GM12878 (cell line): ENCODE data around the gene UQCR11. TPM values are rescaled to one million over a fixed set of nuclear protein-coding genes. Genes with fewer than 3 reads are reported as not detected.

ENCODE experiments used
- ATAC-seq: fragments of 200-7000 bp; cut with Tn5 transposase; 3 replicates; pipeline ENCODE4 v1.9.1; 2020; ENCODE audit warnings: mild to moderate bottlenecking, moderate library complexity
- BruUV-seq: library from RNA; stranded (reverse); fragments of 400-500 nt; replicated peaks from 2 replicates; lab custom pipeline; 2021; lab: Mats Ljungman, UMichigan
- CTCF ChIA-PET: fragments of 300-600 bp; sonication (Branson Sonifier 250); formaldehyde crosslinking; extraction: SDS; loops from one replicate; lab custom pipeline; 2021; ENCODE audit warnings: inconsistent platforms; lab: Yijun Ruan, JAX
- POLR2A ChIA-PET: fragments of 350-600 bp; formaldehyde crosslinking; extraction: SDS; loops from one replicate; lab custom pipeline; 2021; ENCODE audit warnings: inconsistent platforms; lab: Charles Lee
- RAD21 ChIA-PET: fragments of 300-600 bp; sonication (Branson Sonifier 250); formaldehyde crosslinking; loops from one replicate; lab custom pipeline; 2023; ENCODE audit warnings: antibody characterized with exemption; ENCODE audit not compliant: unreplicated experiment; lab: Charles Lee
- SMC1A ChIA-PET: fragments of 300-600 bp; sonication (Branson Sonifier 250); formaldehyde crosslinking; loops from one replicate; lab custom pipeline; 2023; ENCODE audit not compliant: unreplicated experiment, uncharacterized antibody; lab: Charles Lee
- DNase-seq: peaks from one replicate; pipeline ENCODE4 v3.0.0-alpha.2; 2011; ENCODE audit warnings: low read depth, low spot score
- FAIRE-seq: peaks from 3 replicates; lab custom pipeline; 2011; peaks lifted over from hg19 to GRCh38; lab: Jason Lieb, UNC
- H2AFZ ChIP-seq: 2 replicates; pipeline ENCODE4 v1.6.0; 2011; ENCODE audit warnings: low read depth, low read length, control low read depth; ENCODE audit not compliant: control insufficient read depth
- H3K27ac ChIP-seq: 2 replicates; pipeline ENCODE4 v1.5.1; 2011; ENCODE audit warnings: control low read depth; ENCODE audit not compliant: control insufficient read depth, insufficient read depth
- H3K27me3 ChIP-seq, 2 experiments: replicated peaks in 1 of 2; 2 replicates each; pipeline versions ENCODE4 v1.6.0 to v1.6.1; 2011; ENCODE audit warnings: low read length in 1 of 2; ENCODE audit not compliant: control insufficient read depth in 2 of 2, insufficient read depth in 2 of 2
- H3K36me3 ChIP-seq, 2 experiments: 2 replicates each; pipeline ENCODE4 v1.5.1; 2011; ENCODE audit warnings: low read length in 1 of 2; ENCODE audit not compliant: control insufficient read depth in 2 of 2, insufficient read depth in 2 of 2
- H3K4me1 ChIP-seq: 2 replicates; pipeline ENCODE4 v1.6.1; 2011; ENCODE audit warnings: mild to moderate bottlenecking, low read length, moderate library complexity, mixed read lengths; ENCODE audit not compliant: control insufficient read depth, insufficient read depth
- H3K4me2 ChIP-seq: 2 replicates; pipeline ENCODE4 v1.6.0; 2011; ENCODE audit warnings: control low read depth; ENCODE audit not compliant: control insufficient read depth, insufficient read depth
- H3K4me3 ChIP-seq: fragments of 200-600 bp; sonication (generic); 2 replicates; pipeline ENCODE4 v1.5.1; 2016
- H3K79me2 ChIP-seq: 2 replicates; pipeline ENCODE4 v1.6.0; 2011; ENCODE audit warnings: low read length; ENCODE audit not compliant: control insufficient read depth, insufficient read depth
- H3K9ac ChIP-seq: 2 replicates; pipeline ENCODE4 v1.8.0; 2011; ENCODE audit warnings: low read length, control low read depth, mixed read lengths; ENCODE audit not compliant: control insufficient read depth, insufficient read depth
- H3K9me3 ChIP-seq: replicated peaks from 3 replicates; pipeline ENCODE4 v1.5.1; 2011; ENCODE audit warnings: mild to moderate bottlenecking, low read length; ENCODE audit not compliant: control insufficient read depth, insufficient read depth
- H4K20me1 ChIP-seq: 2 replicates; pipeline ENCODE4 v1.6.0; 2011; ENCODE audit not compliant: control insufficient read depth, insufficient read depth
- EED ChIP-seq: sonication (generic); IDR thresholded peaks from 2 replicates; pipeline ENCODE4 v1.6.1; 2016; ENCODE audit warnings: antibody characterized with exemption, low read depth
- HDGF ChIP-seq: fragments of 450-650 bp; IDR thresholded peaks from 2 replicates; pipeline ENCODE4 v1.6.1; 2016; ENCODE audit warnings: antibody characterized with exemption
- MEF2A ChIP-seq: IDR thresholded peaks from 2 replicates; pipeline ENCODE4 v1.6.1; 2011; ENCODE audit warnings: low read depth, mild to moderate bottlenecking, low read length, moderate library complexity; ENCODE audit not compliant: insufficient read depth
- MTA2 ChIP-seq: fragments of 450-650 bp; IDR thresholded peaks from 2 replicates; pipeline ENCODE4 v1.6.1; 2016; ENCODE audit warnings: low read depth, mild to moderate bottlenecking, moderate library complexity
- NFIC ChIP-seq: IDR thresholded peaks from 2 replicates; pipeline ENCODE4 v1.6.1; 2012; ENCODE audit warnings: low read depth, mild to moderate bottlenecking, inconsistent platforms, low read length, moderate library complexity
- PAX8 ChIP-seq: fragments of 450-650 bp; IDR thresholded peaks from 2 replicates; pipeline ENCODE4 v1.6.1; 2017; ENCODE audit warnings: mild to moderate bottlenecking, moderate library complexity
- RFX5 ChIP-seq: IDR thresholded peaks from 2 replicates; pipeline ENCODE4 v1.6.1; 2011; ENCODE audit warnings: low read depth, low read length, improper control_type of control experiment
- SIX5 ChIP-seq: IDR thresholded peaks from 2 replicates; pipeline ENCODE4 v1.6.1; 2011; ENCODE audit warnings: mild to moderate bottlenecking, low read depth, low read length, moderate library complexity; ENCODE audit not compliant: severe bottlenecking
- SRF ChIP-seq, 2 experiments: IDR thresholded peaks; 2 replicates each; pipeline ENCODE4 v1.6.1; 2011; ENCODE audit warnings: low read depth in 2 of 2, low read length in 2 of 2, mild to moderate bottlenecking in 1 of 2, moderate library complexity in 1 of 2
- SUZ12 ChIP-seq: fragments of 200-600 bp; sonication (generic); IDR thresholded peaks from one replicate; pipeline ENCODE4 v1.6.1; 2018; ENCODE audit warnings: antibody characterized with exemption, mild to moderate bottlenecking; ENCODE audit not compliant: unreplicated experiment
- YBX1 ChIP-seq: fragments of 450-650 bp; IDR thresholded peaks from 2 replicates; pipeline ENCODE4 v1.6.1; 2016; ENCODE audit warnings: antibody characterized with exemption
- ZNF207 ChIP-seq: fragments of 450-650 bp; IDR thresholded peaks from 2 replicates; pipeline ENCODE4 v1.6.1; 2014; ENCODE audit warnings: antibody characterized with exemption, mild to moderate bottlenecking, borderline replicate concordance
- WGBS: methylation state at CpG from one replicate; pipeline ENCODE4 v1.1.6; 2016; ENCODE audit warnings: low lambda C conversion rate; ENCODE audit not compliant: insufficient replicate concordance, insufficient coverage; ENCODE audit errors: missing lambda C conversion rate; 5-methylcytosine and 5-hydroxymethylcytosine counted together
- in situ Hi-C: fragments of 300-500 bp; cut with MboI; formaldehyde crosslinking; loops from 9 replicates; pipeline ENCODE4 v1.14.3; 2018; ENCODE audit warnings: mixed read lengths
- intact Hi-C: fragments of 100-400 bp; cut with micrococcal nuclease; formaldehyde crosslinking; loops from one replicate; pipeline ENCODE4 v1.14.2; 2022; ENCODE audit not compliant: unreplicated experiment
- polyA plus RNA-seq, 11 experiments: library from polyadenylated mRNA; depleted of rRNA in 4 of 11; unstranded in 6 of 11; stranded (reverse) in 5 of 11; fragments of >200 nt; fragmentation: Nextera tagmentation in 4 of 11; fragmentation: Illumina TruSeq in 1 of 11; extraction: Ambion mirVana in 4 of 11; extraction: Trizol in 1 of 11; gene quantifications; 1 replicate in 1 of 11; 2 replicates in 10 of 11; pipeline versions ENCODE4 v1.2.1 to v1.2.3, GENCODE V29; 2011 to 2016; ENCODE audit warnings: inconsistent platforms in 2 of 11, missing spikeins in 2 of 11, low read depth in 1 of 11
- total RNA-seq, 4 experiments: library from RNA; depleted of rRNA in 3 of 4; stranded (reverse); fragments of >200 nt in 3 of 4; fragmentation: Illumina TruSeq in 1 of 4; extraction: Trizol in 1 of 4; gene quantifications; 2 replicates each; pipeline versions ENCODE4 v1.2.1 to v1.2.3, GENCODE V29; 2013 to 2021
- TF ChIP-seq, protein P1 (sequence below): fragments of 450-650 bp; IDR thresholded peaks from 2 replicates; pipeline ENCODE4 v1.6.1; 2017; ENCODE audit warnings: mild to moderate bottlenecking
- TF ChIP-seq, protein P2 (sequence below): fragments of 450-650 bp; formaldehyde crosslinking; IDR thresholded peaks from 2 replicates; pipeline ENCODE4 v1.5.0; 2022; ENCODE audit warnings: mild to moderate bottlenecking, missing genetic modification characterization
- TF ChIP-seq, protein P3 (sequence below): IDR thresholded peaks from 2 replicates; pipeline ENCODE4 v1.6.1; 2011; ENCODE audit warnings: low read depth, low read length, improper control_type of control experiment, borderline replicate concordance

The UQCR11 gene
- total and polyA plus RNA-seq, 10 of the 15 experiments (the other 5 are each of a cell fraction or from before 2014, with no cell fraction given), result 28.6 to 586 (median 193) TPM

DNA sequence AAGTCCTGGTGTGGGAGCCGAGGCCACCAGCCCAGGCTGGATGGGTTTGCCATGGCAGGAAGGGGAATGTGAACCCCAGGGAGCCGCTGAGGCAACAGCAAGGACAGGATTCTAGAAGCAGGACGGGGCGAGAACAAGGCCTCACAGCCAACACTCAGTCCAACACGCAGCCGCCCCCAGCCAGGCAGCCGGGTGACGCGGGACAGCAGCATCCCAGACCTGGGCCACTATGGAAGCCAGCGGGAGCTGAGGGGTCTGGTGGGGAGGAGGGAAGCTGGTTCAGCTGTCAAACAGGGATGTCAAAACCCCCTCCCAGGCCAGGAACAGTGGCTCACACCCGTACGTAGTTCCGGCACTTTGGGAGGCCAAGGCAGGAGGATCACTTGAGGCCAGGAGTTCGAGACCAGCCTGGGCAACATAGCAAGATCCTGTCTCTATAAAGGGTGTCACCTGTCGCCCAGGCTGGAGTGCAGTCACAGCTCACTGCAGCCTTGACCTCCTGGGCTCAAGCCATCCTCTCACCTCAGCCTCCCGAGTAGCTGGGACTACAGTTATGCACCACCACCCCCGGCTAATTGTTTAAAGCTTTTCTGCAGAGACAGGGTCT lies 43.9 kb downstream of the UQCR11 start:
- no peak for FAIRE-seq
- Histone ChIP-seq H4K20me1 (no peaks in the 10 kb centered on the region), H3K27me3 (no peaks in the 10 kb centered on the region), H3K9ac (no peak overlapping the region), H3K4me3 (no peak overlapping the region), H3K9me3 (no peaks in the 10 kb centered on the region), H2AFZ (no peak overlapping the region), H3K27ac (no peak overlapping the region), H3K4me2 (no peak overlapping the region), H3K79me2 (no peaks in the 10 kb centered on the region), H3K4me1 (no peaks in the 10 kb centered on the region), H3K36me3 (no peaks in the 10 kb centered on the region)
- SMC1A ChIA-PET, result no interaction called here
- intact Hi-C loops, result no loop called here
- no TSS peak for BruUV-seq
- 73% methylated on average over 17 of the region's 17 CpGs for WGBS
- TF ChIP-seq, protein P1, sequence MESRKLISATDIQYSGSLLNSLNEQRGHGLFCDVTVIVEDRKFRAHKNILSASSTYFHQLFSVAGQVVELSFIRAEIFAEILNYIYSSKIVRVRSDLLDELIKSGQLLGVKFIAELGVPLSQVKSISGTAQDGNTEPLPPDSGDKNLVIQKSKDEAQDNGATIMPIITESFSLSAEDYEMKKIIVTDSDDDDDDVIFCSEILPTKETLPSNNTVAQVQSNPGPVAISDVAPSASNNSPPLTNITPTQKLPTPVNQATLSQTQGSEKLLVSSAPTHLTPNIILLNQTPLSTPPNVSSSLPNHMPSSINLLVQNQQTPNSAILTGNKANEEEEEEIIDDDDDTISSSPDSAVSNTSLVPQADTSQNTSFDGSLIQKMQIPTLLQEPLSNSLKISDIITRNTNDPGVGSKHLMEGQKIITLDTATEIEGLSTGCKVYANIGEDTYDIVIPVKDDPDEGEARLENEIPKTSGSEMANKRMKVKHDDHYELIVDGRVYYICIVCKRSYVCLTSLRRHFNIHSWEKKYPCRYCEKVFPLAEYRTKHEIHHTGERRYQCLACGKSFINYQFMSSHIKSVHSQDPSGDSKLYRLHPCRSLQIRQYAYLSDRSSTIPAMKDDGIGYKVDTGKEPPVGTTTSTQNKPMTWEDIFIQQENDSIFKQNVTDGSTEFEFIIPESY, result no peak
- TF ChIP-seq YBX1 (no peak), MTA2 (no peak), SRF (IDR thresholded peaks at IDR 0.05; ENCODE audit: low read depth in 2 of 2, low read length in 2 of 2) (no peak), ZNF207 (no peak), NFIC (no peak), SUZ12 (no peak), MEF2A (no peak), HDGF (no peak), PAX8 (no peak), SIX5 (no peak), RFX5 (no peak), EED (no peak)
- TF ChIP-seq, protein P2, sequence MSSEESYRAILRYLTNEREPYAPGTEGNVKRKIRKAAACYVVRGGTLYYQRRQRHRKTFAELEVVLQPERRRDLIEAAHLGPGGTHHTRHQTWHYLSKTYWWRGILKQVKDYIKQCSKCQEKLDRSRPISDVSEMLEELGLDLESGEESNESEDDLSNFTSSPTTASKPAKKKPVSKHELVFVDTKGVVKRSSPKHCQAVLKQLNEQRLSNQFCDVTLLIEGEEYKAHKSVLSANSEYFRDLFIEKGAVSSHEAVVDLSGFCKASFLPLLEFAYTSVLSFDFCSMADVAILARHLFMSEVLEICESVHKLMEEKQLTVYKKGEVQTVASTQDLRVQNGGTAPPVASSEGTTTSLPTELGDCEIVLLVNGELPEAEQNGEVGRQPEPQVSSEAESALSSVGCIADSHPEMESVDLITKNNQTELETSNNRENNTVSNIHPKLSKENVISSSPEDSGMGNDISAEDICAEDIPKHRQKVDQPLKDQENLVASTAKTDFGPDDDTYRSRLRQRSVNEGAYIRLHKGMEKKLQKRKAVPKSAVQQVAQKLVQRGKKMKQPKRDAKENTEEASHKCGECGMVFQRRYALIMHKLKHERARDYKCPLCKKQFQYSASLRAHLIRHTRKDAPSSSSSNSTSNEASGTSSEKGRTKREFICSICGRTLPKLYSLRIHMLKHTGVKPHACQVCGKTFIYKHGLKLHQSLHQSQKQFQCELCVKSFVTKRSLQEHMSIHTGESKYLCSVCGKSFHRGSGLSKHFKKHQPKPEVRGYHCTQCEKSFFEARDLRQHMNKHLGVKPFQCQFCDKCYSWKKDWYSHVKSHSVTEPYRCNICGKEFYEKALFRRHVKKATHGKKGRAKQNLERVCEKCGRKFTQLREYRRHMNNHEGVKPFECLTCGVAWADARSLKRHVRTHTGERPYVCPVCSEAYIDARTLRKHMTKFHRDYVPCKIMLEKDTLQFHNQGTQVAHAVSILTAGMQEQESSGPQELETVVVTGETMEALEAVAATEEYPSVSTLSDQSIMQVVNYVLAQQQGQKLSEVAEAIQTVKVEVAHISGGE, result no peak
- TF ChIP-seq, protein P3, sequence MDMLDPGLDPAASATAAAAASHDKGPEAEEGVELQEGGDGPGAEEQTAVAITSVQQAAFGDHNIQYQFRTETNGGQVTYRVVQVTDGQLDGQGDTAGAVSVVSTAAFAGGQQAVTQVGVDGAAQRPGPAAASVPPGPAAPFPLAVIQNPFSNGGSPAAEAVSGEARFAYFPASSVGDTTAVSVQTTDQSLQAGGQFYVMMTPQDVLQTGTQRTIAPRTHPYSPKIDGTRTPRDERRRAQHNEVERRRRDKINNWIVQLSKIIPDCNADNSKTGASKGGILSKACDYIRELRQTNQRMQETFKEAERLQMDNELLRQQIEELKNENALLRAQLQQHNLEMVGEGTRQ, result no peak
- DNase-seq, result no peak
- CTCF ChIA-PET, result no interaction called here
- RAD21 ChIA-PET, result no interaction called here
- in situ Hi-C loops, result no loop called here
- POLR2A ChIA-PET, result no interaction called here
- no peak for ATAC-seq
